Measurements from ENCODE around the gene COL8A1.
"Not testable (repeated sequence)": the region's sequence is repeated elsewhere in the genome, so short reads cannot be mapped to it uniquely, and the experiment has no call there.

The COL8A1 gene

DNA sequence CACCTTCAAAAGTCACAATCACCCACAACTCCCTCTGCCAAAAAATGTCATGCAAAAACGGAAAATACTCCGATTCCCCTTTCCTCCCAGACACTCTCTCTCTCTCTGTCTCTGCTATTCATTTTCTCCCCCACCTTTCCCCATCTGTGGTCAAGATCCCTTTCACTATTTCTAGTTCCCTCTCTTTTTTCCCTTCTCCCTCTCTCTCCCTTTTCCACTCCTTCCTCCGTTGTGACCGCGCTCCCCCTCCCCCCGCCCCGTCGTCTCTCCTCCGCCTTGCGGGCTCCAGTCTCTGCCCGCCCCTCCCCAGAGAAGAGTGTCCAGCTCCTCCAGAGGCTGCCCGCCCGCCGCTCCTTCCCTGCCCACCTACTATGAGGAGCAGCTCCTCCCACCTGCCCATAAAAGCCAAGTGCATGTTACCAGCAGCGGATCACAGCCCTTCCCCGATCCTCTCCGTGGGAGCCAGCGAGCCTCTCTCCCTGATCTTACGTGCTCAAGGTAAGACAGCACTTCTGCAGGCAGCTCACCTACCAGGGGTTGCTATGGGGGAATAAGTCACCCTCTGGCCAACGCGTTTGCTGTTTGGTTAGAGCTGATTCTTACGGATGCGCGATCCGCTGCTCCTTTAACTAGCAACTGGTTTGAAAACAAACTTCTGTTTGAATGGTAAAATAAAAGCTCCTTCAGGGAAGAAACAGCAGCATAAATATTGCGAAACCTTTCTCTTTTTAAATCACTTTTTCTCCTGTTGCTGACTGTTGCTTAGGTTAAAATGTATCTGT, at the start of gene COL8A1:
Gene COL8A1 (plus strand): TSS at position 428 of the 782 bp plus-strand sequence. CDS start 152,089 bp downstream, outside the sequence.
- DNase-seq = no peak

DNA sequence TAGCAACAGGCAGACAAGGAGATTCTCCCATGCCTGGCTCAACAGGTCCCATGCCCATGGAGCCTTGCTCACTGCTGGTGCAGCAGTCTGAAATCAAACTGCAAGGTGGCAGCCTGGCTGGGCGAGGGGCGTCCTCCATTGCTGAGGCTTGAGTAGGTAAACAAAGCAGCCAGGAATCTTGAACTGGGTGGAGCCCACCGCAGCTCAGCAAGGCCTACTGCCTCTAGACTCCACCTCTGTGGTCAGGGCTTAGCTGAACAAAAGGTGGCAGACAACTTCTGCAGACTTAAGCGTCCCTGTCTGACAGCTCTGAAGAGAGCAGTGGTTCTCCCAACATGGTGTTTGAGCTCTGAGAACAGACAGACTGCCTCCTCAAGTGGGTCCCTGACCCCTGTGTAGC, 49.2 kb upstream of the COL8A1 start:
- DNase-seq = not testable (repeated sequence)

DNA sequence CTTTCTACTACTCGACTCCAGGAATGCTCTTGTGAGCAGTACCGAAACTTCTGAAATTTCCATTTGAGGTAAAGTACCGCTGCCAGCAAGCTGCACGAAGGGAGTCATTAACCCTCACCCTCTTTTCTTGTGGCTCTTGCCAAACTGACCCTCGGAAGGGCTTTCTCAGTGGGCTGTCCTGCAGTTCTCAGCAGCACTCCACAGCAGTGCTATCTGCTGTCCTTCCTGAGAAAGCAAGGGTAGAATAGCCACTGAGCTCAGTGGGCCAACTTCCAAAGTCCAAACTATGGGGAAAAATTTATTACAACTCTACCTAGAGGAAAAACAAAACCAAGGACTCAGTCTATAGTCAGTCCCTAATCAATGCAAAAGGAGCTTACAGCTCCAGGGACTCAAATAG, 38.5 kb upstream of the COL8A1 start:
- no peak for DNase-seq

DNA sequence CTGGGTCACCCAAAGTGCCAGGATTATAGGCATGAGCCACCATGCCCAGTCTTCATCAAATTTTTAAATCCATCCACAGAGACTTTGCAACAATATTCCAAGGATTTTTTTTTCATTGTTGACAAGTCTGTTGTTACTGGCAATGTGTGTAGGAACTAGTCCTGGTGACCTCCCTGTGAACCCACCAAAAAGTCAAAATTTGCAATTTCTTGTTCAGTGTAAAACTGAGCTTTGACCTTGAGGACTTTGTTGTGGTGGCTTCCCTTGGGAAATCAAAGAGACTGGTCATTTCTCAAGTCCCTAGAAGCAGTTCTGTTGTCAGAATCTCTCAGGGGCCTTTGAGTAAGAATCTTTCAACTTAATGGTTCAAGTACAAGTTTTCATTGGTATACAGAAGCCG, 36.9 kb upstream of the COL8A1 start:
- DNase-seq = no peak

DNA sequence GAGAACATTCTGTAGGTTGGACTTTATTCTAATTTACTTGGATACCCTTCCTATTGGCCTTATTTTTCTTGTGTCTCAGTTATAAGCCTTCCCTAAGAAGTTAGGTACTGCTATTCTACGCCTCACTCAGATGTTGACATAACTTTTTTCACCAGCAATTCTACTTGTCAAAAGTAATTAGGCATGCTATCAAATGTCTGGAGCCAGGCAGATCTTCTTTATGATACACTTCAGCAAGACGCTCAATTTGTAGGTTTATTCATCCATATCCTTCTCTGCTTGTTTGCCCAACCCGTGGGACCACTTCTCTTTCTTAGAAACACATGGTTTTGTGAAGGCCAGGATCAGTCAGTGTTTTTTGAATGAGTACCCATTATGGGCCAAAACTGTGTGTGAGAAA, 36.2 kb upstream of the COL8A1 start:
- no peak for DNase-seq

DNA sequence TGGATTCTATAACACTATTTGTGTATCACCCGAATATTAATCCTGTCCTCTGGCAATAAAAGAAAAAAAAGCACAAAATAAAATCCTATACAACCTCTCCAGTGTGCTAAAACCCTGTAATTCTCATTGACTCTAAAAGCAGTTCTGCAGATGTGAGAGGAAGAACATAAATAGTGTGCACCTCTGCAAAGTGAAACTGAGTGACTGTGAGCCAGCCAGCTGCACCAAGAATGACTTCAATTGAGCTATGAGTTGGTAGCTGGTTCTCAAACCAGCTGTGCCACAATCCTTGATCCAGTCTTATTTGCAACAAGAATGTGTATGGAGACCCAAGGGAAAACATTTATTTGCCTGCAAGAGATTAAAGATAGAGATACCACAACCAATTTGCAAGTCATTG, 31.2 kb upstream of the COL8A1 start:
- no peak for DNase-seq

DNA sequence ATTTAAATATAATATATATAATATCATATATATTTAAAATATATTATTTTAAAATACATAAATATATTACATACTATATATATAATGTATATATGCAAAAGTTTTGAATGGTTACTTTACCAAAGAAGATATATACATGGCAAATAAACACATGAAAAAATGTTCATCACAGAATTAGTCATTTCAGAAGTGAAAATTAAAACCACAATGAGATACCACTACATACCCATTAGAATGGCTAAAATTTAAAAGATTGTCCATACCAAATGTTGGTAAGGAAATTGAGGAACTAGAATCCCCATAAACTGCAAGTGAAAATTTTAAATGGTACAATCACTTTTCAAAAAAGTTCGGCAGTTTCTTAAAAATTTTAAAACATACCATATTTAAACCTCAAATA, 23.6 kb upstream of the COL8A1 start:
- no peak for DNase-seq

DNA sequence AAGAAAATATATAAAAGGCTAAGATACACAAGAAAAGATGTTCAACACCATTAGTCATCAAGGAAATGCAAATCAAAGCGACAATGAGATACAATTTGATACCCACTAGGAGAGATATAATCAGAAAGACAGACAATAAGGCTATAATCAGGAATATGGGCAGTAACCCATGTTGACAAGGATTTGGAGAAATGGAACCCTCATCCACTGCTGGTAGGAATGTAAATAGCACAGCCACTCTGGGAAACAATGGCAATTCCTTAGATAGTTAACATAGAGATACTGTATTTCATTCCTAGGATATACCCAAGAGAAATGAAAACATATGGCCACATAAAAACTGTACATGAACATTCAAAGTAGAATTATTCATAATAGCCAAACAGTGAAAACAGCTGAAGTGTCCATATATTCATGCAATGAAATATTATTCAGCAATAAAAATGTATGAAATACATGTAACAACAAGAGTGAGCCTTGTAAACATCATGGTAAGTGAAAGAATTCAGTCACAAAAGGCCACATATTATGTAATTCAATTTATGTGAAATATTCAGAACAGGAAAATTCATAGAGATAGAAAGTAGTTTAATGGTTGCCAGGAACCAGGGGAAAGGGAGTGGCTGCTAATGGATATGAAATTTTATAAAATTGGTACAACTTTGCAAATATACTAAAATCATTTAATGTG, 18.2 kb upstream of the COL8A1 start:
- no peak for DNase-seq

DNA sequence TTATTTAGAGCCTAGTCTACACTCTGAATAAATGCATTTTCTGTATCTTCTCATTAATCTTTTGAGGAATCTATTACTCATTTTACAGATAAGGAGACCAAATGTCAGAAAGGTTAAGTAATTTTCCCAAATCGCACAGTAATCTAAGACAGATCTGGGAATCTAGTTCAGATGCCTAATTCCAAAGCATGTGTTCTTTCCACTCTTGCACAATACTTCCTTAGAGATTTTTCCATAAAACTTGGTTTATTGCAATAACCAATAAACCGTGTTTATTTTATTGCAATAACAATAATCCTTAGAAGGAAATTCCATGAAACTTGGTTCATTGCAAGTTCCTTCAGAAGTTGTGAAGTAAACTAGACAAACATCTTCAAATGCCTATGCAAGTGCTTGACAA, 17.4 kb upstream of the COL8A1 start:
- no peak for DNase-seq

DNA sequence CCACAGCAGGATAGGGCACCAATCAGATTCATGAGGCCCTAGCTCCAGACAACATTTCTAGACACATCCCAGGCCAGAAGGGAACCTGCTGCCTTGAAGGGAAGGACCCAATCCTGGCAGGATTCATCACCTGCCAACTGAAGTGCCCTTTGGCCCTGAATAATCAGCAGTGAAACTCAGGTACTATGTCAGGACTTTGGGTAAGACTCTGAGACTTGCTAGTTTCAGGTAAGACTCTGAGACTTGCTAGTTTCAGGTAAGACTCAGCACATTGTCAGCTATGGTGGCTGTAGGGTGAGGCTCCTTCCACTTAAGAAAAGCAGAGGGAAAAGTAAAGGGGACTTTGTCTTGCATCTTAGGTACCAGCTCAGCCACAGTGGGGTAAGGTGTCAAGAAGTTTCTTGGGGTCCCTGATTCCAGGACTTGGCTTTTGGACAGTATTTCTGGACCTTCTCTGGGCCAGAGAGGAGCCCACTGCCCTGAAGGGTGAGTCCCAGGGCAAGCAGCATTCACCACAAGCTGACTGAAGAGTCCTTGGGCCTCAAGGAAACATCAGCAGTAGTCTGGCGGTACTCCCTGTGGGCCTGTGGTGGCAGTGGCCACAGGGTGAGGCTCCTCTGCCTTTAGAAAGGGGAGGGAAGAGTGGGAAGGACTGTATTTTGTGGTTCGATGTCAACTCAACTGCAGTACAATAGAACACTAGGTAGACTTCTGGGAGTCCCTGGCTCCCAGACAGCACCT, 13.7 kb upstream of the COL8A1 start:
- DNase-seq = no peak

DNA sequence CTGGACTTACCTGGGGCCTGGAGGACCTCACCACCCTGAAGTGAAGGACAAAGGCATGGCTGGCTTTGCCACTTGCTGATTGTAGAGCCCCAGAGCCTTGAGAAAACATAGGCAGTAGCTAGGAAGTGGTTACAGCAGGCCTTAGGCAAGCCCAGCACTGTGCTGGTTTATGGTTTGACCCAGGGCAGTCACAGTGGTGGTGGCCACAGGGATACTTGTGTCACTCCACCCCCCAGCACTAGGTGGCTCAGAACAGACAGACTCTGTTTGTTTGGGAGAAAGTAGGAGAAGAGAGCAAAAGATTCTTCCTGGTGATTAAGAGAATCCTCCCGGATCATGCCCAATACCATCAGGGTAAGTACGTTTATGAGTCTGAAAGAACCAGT, 13.2 kb upstream of the COL8A1 start:
- no peak for DNase-seq

DNA sequence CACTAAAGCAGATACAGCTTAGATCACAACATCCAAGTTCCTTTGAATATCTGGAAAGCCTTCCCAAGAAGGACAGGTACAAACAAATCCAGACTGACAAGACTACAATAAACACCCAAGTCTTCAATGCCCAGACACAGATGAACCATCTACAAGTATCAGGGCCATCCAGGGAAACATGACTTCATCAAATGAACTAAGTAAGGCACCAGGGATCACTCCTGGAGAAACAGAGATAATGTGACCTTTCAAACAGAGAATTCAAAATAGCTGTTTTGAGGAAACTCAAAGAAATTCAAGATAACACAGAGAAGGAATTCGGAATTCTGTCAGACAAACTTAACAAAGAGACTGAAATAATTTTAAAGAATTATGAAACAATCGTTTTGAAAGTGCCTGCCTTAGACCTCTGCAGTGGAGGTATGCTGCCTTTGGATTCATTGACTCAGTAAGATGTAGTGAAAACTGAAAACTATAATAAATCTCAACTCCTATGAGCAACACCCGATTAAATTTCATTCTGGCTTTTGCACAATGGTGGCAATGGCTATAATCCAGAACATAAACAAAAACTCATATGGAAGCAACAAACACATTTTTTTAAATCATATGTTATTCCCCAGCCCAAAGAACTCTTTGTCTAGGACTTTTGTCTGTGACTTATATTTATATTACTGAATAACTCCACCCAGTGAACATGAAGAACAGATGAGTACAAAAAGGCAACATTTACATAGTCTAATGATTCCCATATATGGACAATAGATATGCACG, 12.6 kb upstream of the COL8A1 start:
- no peak for DNase-seq

DNA sequence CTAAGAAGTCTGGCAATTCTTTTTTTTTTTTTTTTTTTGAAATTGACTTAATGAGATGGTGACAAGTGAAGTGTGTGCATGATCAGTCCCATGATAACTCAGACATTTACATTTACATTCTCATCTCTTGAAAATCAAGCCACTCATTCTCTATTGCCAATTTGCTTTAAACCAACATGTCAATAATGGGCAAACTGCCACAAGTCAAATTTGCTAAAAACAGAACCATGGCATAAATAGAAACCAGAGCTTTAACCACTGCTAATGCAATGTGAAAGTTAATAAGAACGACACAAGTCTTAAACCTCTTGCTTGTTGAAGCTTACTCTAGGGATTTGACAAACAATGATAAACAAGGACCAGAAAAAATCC, 12.0 kb upstream of the COL8A1 start:
- DNase-seq = no peak

DNA sequence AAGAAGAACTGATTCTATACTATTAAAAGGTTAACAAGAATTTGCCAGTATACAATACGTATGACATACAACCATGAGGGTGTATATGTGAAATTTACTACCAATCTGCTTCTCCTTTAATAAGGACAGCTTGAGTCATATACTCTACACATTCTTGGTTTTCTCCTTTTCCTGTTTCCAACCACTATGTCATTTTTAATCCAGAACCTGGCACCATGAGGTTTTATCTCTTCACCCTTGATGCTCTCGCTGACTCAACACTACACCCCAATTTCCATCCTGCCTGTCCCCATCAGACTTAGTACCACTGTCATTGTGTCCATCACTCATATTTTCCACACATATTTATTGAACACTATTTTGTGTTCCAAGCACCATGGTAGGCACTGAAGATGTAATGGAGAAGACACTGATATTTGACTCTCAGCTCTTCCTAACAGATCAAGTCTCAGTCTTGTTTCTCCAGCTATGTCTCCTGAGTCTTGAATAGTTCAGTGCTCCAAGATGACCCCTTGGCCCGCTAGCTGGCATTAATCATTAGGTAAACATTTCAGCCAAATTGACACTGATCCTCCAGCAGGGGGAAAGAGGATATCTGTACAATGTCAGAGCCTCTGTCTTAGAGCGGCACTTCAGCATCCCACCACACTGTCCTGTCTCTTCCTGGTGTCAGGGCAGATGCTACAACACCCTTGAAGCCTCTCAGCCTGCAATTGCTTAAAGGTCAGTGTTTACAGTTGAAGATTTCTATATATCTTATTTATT, 11.2 kb upstream of the COL8A1 start:
- DNase-seq = no peak

DNA sequence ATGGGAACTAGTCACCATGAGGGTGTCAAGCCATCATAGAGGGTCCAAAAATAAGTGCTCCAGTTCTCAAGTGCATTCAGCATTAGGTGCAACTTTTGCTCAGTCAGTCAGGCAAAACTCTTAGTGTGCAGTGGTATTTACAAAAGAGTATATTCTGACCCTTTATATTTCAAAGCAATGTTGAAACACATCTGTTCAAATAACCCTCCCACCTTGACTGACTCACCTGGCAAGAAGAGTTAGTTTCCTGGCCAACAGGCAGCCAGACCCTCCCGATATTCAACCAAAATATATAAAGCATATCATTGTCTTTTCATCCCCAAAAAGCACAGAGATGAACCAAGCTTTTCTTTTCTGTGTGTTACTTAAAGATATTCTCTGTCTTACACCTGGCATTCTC, 7.6 kb upstream of the COL8A1 start:
- no peak for DNase-seq

DNA sequence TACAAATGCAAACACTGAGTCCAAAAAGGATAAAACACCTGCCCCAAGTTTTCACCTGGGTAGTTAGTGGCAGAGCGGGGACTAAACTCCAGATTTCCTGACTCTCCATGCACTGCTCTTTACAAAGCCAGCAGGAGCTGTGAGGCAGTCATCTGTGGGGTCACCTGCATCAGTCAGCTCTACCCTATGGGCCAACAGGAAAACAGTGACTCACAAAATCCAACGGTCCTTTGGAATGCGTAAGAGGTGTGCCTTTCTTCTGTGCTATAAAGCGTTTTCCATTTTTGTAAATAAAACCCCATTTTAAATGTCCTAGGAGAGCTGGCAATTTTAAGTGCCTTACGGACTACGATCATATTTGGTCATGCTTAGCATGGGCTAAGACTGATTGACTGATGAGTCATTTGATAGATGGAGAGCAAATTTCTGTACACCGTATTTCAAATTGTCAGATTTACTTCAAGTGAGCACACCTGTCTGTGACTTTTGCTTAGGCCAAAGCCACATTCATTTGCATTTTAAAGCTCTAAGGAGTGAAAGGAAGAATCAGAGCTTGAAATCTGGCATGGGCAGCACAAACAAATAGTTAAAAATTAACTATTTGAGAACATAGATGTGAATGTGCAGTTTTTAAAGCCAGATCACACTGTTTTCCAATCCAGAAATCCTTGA, 4.4 kb upstream of the COL8A1 start:
- DNase-seq = no peak

DNA sequence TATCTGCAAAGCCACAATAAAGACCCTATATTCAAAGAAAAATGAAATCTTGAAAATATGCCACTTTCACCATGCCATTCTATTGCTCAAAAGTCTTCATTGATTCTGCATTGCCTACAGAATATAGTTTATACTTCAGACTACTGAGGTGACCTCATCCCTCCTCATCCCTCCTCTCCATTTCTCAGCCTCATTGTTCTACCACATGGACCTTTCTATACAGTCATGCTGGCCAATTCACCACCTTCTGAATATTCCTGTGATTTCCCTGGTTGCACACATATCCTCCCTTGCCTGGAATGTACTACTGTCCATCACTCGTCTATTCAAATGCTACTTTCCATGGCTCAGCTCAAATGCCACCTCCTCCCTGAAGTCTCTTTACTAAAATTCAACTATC, 3.5 kb upstream of the COL8A1 start:
- DNase-seq = no peak

DNA sequence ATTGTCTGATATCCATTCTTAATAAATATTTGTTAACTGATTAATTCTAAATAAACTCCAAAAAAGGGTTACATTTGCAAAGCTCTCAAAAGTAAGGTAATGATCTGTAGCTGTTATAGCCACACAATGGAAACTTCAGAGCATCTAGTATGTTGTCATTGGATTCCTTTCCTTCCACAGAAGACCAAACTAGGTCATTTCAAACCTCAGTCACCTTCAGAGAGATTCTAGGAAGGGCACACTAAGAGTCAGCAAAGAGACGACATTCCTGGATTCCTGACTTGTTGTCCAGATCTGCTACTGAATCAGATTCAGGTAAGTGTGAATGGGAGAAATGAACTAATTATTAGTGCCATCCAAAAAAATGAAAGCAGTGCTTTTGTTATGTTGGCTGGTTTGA, 3.0 kb upstream of the COL8A1 start:
- DNase-seq = no peak

DNA sequence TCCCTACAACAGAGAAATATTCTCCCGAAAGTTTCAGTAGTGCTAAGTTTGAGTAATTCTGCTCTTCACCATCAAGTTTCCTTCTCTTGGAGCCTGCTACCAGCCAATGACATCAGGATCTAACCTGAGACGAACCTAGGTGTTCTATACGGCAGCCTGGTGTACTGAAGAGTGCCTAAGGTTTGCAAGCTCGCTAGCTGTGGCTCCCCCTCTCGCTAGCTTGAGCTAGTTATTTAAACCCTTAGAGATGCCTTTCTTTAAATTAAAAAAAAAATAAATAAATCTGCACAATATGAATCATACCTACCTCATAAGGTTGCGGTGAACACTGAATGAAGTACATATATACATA, 1.4 kb upstream of the COL8A1 start:
- no peak for DNase-seq

DNA sequence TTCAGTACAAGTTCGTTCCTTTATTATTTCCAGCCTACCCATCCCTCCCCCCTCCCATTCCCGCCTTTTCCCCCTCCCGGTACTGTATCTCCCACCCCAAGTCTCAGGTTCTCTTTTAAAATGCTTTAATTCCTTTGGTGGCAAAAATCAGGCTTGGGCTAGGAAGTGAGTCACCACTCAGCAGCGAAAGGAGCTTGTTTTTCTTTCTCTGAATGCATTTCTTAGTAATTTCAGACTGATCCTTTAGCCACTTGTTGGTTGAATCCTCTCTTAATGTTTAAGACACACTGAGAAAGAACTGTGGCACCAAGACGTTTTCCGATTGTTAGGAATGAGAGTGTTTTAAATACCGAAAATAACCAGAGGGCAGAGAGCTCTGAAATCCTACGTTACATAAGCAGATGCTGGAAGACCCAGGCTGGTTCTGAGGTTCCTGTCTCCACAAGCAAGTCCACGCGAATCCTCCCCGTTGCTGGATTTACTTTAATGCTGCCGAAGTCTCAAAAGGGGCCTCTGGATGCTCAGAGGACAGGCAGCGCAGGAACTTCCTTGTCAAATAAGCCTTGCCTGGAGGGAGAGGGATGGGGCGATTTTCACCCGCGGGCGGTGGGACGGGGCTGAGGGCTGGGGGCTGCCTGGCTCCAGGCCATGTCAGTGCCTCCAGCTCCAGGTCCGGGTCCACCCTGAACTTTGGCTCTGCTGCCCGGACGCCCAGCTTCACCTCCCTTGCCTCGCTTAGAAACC, 854 bp upstream of the COL8A1 start:
- peak; percentile 3 for DNase-seq

DNA sequence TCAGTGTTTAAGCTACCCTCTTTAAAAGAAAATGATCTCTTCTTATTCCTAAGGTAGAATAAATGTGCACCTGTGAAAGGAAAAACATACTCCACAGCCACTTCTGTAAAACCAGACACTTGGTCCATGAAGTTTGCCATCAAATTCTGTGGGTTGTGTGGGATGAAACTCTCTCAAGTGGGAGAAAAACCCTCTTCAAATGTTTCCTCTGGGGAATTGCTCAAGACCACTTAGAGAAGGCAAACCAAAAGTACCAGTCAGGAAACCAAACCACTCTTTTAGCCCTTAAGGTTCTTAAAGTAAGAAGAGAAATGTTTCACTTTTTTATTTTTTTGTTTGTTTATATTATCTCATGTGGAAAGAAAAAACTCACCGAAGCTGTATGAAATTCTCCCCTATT, 1.2 kb downstream of the COL8A1 start:
- DNase-seq = no peak

Data from hematopoietic multipotent progenitor cell treated with erythropoietin and hydrocortisone succinate and interleukin-3 and kit ligand, for 4 days (in vitro differentiated cells).